Parathyroid adenoma (tissue), 2 donors: ENCODE measurements around the gene ZNF697.
"Not testable (repeated sequence)": the region's sequence is repeated elsewhere in the genome, so short reads cannot be mapped to it uniquely, and the experiment has no call there.

ENCODE experiments used
- H2AFZ ChIP-seq: fragments of 300-600 bp; sonication (generic); one replicate; pipeline ENCODE4 v1.7.0; 2017; ENCODE audit warnings: antibody characterized with exemption, mild to moderate bottlenecking
- H3K27ac ChIP-seq: fragments of 300-600 bp; sonication (generic); one replicate; pipeline ENCODE4 v1.7.0; 2017
- H3K27me3 ChIP-seq: fragments of 300-600 bp; sonication (generic); one replicate; pipeline ENCODE4 v1.7.0; 2017; ENCODE audit warnings: low read length; ENCODE audit not compliant: control insufficient read depth, insufficient read depth
- H3K36me3 ChIP-seq: fragments of 300-600 bp; sonication (generic); one replicate; pipeline ENCODE4 v1.7.0; 2017; ENCODE audit warnings: low read length; ENCODE audit not compliant: control insufficient read depth, insufficient read depth
- H3K4me1 ChIP-seq: fragments of 300-600 bp; sonication (generic); one replicate; pipeline ENCODE4 v1.7.0; 2017; ENCODE audit warnings: control low read depth
- H3K4me2 ChIP-seq: fragments of 300-600 bp; sonication (generic); one replicate; pipeline ENCODE4 v1.7.0; 2017; ENCODE audit warnings: low read length
- H3K4me3 ChIP-seq: fragments of 300-600 bp; sonication (generic); one replicate; pipeline ENCODE4 v1.7.0; 2017; ENCODE audit warnings: low read depth, low read length
- H3K79me2 ChIP-seq: fragments of 300-600 bp; sonication (generic); one replicate; pipeline ENCODE4 v1.7.0; 2017; ENCODE audit warnings: control low read depth
- H3K9ac ChIP-seq: fragments of 300-600 bp; sonication (generic); one replicate; pipeline ENCODE4 v1.7.0; 2017; ENCODE audit warnings: mild to moderate bottlenecking
- H3K9me3 ChIP-seq: fragments of 300-600 bp; sonication (generic); one replicate; pipeline ENCODE4 v1.7.0; 2017; ENCODE audit warnings: low read length; ENCODE audit not compliant: control insufficient read depth
- TF ChIP-seq, protein P1 (sequence below): fragments of 300-600 bp; sonication (generic); IDR thresholded peaks from one replicate; pipeline ENCODE4 v1.7.0; 2017; ENCODE audit warnings: antibody characterized with exemption, mild to moderate bottlenecking
- donor health status: primary hyperparathyroidism.

ZNF697 gene

DNA sequence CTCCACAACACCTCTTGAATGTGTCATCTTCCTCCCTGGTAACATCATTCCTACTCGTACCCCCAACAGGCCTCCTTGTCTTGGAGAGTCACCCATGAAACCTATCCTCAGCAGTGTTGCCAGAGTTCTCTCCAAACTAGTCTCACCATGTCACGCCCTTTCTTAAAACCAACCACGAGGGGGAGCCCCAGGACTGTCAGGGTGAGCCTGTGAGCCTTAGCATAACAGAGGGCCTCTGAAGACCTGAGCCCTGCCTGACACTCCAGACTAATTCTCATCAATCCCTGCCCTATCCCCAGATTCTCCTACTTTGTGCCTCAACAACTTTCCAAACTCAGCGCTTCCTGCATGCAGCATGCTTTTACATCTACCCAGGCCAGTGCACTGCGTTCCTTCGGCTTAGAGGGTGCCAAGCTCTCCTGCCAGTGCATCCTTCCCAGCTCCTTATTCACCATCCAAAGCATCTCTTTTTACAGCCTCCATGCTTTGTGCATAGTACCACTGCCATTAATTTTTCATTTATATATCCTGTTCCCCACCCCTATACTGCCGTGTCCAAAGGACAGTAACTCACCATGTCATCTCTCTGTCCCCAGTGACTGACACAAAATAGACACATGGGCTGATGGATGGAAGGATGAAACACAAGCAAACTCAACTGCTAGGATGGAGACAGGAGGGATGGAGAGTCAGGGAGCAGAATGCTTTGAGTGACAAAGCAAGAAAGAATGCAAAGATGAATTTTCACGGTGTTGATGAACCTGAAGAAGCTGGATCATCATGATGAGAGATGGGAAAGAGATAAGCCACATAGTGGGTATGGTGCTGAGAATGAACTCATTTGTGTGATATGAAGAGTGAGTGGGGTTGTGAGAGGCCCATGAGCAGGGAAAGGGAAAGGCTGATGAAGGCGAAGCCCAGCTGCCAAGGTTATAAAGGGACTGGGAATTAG is 34.0 kb downstream of the ZNF697 start:
- H3K4me1 ChIP-seq, result peaks cover 13% of the 10 kb centered on the region
- H3K4me2 ChIP-seq, result no peak overlapping the region
- H2AFZ ChIP-seq, result no peak overlapping the region
- no peak overlapping the region for H3K27ac ChIP-seq
- no peaks in the 10 kb centered on the region for H3K36me3 ChIP-seq
- no peak overlapping the region for H3K4me3 ChIP-seq
- no peaks in the 10 kb centered on the region for H3K27me3 ChIP-seq
- no peaks in the 10 kb centered on the region for H3K79me2 ChIP-seq
- TF ChIP-seq, protein P1, sequence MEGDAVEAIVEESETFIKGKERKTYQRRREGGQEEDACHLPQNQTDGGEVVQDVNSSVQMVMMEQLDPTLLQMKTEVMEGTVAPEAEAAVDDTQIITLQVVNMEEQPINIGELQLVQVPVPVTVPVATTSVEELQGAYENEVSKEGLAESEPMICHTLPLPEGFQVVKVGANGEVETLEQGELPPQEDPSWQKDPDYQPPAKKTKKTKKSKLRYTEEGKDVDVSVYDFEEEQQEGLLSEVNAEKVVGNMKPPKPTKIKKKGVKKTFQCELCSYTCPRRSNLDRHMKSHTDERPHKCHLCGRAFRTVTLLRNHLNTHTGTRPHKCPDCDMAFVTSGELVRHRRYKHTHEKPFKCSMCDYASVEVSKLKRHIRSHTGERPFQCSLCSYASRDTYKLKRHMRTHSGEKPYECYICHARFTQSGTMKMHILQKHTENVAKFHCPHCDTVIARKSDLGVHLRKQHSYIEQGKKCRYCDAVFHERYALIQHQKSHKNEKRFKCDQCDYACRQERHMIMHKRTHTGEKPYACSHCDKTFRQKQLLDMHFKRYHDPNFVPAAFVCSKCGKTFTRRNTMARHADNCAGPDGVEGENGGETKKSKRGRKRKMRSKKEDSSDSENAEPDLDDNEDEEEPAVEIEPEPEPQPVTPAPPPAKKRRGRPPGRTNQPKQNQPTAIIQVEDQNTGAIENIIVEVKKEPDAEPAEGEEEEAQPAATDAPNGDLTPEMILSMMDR, result peak; percentile 83
- no peaks in the 10 kb centered on the region for H3K9me3 ChIP-seq
- H3K9ac ChIP-seq, result no peak overlapping the region

DNA sequence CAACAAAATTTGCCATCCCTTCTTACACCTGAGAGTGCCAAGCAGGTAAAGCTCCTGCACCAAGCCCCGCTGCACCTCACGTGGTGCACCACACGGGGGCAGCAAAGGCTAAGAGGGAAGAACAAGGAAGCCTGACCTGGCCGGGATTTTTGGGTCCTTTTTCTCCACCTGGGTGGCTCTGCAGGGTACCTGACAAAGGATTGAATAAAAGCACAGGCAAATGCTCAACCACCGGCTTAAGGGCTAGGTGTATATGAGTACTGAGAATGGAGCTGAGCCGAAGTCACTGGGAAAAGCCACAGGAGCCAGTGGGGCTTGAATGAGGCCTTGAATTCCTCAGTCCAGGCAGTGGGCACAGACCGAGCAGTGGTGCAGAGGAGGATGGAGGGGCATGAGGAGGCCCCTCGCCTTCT is 36.4 kb downstream of the ZNF697 start:
- Histone ChIP-seq H3K27ac (no peak overlapping the region), H3K9ac (no peak overlapping the region), H3K27me3 (no peaks in the 10 kb centered on the region), H3K9me3 (no peaks in the 10 kb centered on the region), H2AFZ (no peak overlapping the region), H3K79me2 (no peaks in the 10 kb centered on the region), H3K4me1 (peaks cover 8% of the 10 kb centered on the region), H3K4me3 (no peak overlapping the region), H3K4me2 (no peak overlapping the region), H3K36me3 (no peaks in the 10 kb centered on the region)
- TF ChIP-seq, protein P1, result peak; percentile 90

DNA sequence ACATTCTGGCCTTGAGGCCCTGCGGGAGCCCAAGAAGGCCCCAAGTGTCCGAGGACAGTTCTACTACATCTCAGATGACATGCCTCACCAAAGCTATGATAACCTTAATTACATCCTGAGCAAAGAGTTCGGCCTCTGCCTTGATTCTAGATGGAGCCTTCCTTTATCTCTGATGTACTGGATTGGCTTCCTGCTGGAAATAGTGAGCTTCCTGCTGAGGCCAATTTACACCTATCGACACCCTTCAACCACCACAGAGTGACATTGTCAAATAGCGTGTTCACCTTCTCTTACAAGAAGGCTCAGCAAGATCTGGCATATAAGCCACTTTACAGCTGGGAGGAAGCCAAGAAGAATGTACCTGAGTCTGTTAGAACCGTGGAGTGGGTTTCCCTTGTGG is 39.2 kb downstream of the ZNF697 start:
- H3K4me3 ChIP-seq, H3K36me3 ChIP-seq, H3K4me1 ChIP-seq, H3K9ac ChIP-seq, H3K27me3 ChIP-seq, H3K9me3 ChIP-seq, H3K4me2 ChIP-seq, H3K27ac ChIP-seq, H3K79me2 ChIP-seq, H2AFZ ChIP-seq: not testable (repeated sequence)

DNA sequence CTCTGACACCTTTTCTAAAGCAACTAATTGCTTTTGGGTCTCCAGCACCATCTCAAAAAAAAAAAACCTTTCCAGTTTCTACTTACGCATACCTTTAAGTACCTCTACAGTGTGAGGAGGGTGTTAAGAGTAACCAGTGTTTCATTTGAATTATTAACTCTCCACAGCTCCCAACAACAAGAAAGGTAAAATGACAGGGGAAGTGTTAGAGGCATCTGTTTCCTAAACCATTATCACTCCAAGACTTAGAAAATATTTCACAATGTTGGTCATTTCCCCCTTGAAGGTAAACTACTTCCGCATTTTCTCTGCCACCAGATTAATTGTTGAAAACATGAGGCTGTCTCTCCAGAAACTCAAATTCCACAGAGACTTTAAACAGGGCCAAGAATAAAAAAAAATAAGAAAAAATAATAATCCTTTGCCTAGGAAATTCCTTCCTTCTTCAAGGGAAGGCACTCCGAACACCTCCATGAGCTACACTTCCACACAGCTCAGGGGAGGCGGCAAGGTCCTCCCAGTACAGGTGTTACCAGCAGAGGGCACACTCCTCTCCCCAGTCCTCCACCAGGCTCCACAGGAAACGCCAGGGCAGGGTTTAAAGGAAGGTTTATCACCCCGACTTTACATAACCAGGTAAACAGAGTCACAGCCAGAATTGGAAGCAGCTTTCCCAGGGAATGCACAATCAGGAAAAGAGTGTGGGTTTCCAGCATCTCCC is 40.8 kb downstream of the ZNF697 start:
- not testable (repeated sequence) for H3K36me3 ChIP-seq, H3K9ac ChIP-seq, H3K79me2 ChIP-seq, H2AFZ ChIP-seq, H3K4me2 ChIP-seq, H3K4me1 ChIP-seq, H3K27ac ChIP-seq, H3K9me3 ChIP-seq, H3K4me3 ChIP-seq, H3K27me3 ChIP-seq

DNA sequence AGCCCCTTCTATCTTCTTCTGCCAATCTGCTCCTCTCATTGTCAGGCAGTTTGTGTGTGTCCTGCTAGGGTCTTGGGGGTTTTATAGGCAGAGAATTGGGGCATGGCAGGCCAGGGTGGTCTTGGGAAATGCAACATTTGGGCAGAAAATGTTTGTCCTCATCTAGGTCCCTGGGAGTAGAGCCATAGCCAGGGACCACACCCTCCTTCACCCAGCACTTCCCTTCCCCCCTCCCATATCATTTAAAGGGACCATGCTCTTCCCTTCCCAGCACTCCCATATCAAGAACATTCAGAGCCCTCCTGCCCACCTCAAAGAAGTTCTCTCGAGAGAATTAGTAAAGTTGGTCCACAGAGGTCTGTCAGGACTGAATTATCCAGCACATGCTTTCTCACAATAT is 41.7 kb downstream of the ZNF697 start:
- Histone ChIP-seq H3K4me2 (no peak overlapping the region), H3K27me3 (no peaks in the 10 kb centered on the region), H3K4me1 (no peaks in the 10 kb centered on the region), H3K79me2 (no peaks in the 10 kb centered on the region), H3K4me3 (no peak overlapping the region), H2AFZ (no peak overlapping the region), H3K9me3 (no peaks in the 10 kb centered on the region), H3K36me3 (no peaks in the 10 kb centered on the region), H3K27ac (no peak overlapping the region), H3K9ac (no peak overlapping the region)
- TF ChIP-seq, protein P1, result no peak
